ENCODE results near the gene C14orf180.

GRCh38 chr14:104577847-104578301, 1.7 kb upstream of the C14orf180 start:
- no peak for TF ChIP-seq CTCF (IDR thresholded peaks at IDR 0.05; ENCODE audit: insufficient read depth, low read depth, low read length)
- no peak for TF ChIP-seq EZH2 (IDR thresholded peaks at IDR 0.05; ENCODE audit: insufficient read depth, low read length)

Data from astrocyte (in vitro differentiated cells and primary cell).